OCI-LY1 (cell line): ENCODE results near the gene ENOX2.

Source experiments
- EZH2 ChIP-seq: fragments of 200-600 bp; sonication (generic), shearing (Covaris generic); IDR thresholded peaks from 2 replicates; pipeline ENCODE4 v1.8.0; 2017; ENCODE audit warnings: borderline replicate concordance, mixed run types, mild to moderate bottlenecking, antibody characterized with exemption, low read length, moderate library complexity, mixed read lengths
- TF ChIP-seq, protein P1 (sequence below): fragments of 200-600 bp; sonication (generic), shearing (Covaris generic); IDR thresholded peaks from 2 replicates; pipeline ENCODE4 v1.5.1; 2017; ENCODE audit warnings: mild to moderate bottlenecking, antibody characterized with exemption, low read length, moderate library complexity, mixed read lengths

- TF ChIP-seq, protein P1, sequence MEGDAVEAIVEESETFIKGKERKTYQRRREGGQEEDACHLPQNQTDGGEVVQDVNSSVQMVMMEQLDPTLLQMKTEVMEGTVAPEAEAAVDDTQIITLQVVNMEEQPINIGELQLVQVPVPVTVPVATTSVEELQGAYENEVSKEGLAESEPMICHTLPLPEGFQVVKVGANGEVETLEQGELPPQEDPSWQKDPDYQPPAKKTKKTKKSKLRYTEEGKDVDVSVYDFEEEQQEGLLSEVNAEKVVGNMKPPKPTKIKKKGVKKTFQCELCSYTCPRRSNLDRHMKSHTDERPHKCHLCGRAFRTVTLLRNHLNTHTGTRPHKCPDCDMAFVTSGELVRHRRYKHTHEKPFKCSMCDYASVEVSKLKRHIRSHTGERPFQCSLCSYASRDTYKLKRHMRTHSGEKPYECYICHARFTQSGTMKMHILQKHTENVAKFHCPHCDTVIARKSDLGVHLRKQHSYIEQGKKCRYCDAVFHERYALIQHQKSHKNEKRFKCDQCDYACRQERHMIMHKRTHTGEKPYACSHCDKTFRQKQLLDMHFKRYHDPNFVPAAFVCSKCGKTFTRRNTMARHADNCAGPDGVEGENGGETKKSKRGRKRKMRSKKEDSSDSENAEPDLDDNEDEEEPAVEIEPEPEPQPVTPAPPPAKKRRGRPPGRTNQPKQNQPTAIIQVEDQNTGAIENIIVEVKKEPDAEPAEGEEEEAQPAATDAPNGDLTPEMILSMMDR: no peak
- no peak for TF ChIP-seq EZH2
Measured at GRCh38 chrX:130691576-130691975, 211.4 kb downstream of the ENOX2 start.
